Neutrophil (primary cell): ENCODE measurements around the gene COLEC12.

Experiments used
- H3K27ac ChIP-seq: fragments of 200-600 bp; sonication (generic); 2 replicates; pipeline ENCODE4 v1.5.1; 2016; ENCODE audit warnings: mild to moderate bottlenecking, moderate library complexity
- H3K27me3 ChIP-seq: fragments of 200-600 bp; sonication (generic); 2 replicates; pipeline ENCODE4 v1.6.0; 2016; ENCODE audit warnings: mild to moderate bottlenecking
- H3K36me3 ChIP-seq: fragments of 200-600 bp; sonication (generic); 2 replicates; pipeline ENCODE4 v1.5.1; 2017
- H3K4me1 ChIP-seq, 2 experiments: fragments of 200-600 bp in 1 of 2; sonication (generic) in 1 of 2; 1 replicate in 1 of 2; 2 replicates in 1 of 2; pipeline versions ENCODE4 v1.5.1 to v1.6.1; 2013 to 2016; ENCODE audit warnings: low read depth in 1 of 2, low read length in 1 of 2, mild to moderate bottlenecking in 1 of 2, moderate library complexity in 1 of 2; ENCODE audit not compliant: control insufficient read depth in 1 of 2, insufficient read depth in 1 of 2
- H3K4me3 ChIP-seq, 2 experiments: fragments of 200-600 bp in 1 of 2; sonication (generic) in 1 of 2; 1 replicate in 1 of 2; 2 replicates in 1 of 2; pipeline ENCODE4 v1.5.1; 2013 to 2016; ENCODE audit warnings: low read depth in 1 of 2, low read length in 1 of 2, mild to moderate bottlenecking in 1 of 2, moderate library complexity in 1 of 2
- H3K9me3 ChIP-seq: fragments of 200-600 bp; sonication (generic); 2 replicates; pipeline ENCODE4 v1.5.1; 2016
- TF ChIP-seq, protein P1 (sequence below): fragments of 200-600 bp; sonication (generic); IDR thresholded peaks from 2 replicates; pipeline ENCODE4 v1.5.1; 2016; ENCODE audit warnings: antibody characterized with exemption

COLEC12 gene

GRCh38 chr18:513826-514530 lies 13.5 kb upstream of the COLEC12 start:
- H3K36me3 ChIP-seq: no peaks in the 10 kb centered on the region
- H3K4me1 ChIP-seq: no peaks in the 10 kb centered on the region
- H3K4me3 ChIP-seq: no peak overlapping the region
- TF ChIP-seq, protein P1, sequence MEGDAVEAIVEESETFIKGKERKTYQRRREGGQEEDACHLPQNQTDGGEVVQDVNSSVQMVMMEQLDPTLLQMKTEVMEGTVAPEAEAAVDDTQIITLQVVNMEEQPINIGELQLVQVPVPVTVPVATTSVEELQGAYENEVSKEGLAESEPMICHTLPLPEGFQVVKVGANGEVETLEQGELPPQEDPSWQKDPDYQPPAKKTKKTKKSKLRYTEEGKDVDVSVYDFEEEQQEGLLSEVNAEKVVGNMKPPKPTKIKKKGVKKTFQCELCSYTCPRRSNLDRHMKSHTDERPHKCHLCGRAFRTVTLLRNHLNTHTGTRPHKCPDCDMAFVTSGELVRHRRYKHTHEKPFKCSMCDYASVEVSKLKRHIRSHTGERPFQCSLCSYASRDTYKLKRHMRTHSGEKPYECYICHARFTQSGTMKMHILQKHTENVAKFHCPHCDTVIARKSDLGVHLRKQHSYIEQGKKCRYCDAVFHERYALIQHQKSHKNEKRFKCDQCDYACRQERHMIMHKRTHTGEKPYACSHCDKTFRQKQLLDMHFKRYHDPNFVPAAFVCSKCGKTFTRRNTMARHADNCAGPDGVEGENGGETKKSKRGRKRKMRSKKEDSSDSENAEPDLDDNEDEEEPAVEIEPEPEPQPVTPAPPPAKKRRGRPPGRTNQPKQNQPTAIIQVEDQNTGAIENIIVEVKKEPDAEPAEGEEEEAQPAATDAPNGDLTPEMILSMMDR: no peak
- peaks cover 16% of the 10 kb centered on the region for H3K27me3 ChIP-seq
- H3K9me3 ChIP-seq: no peaks in the 10 kb centered on the region
- H3K27ac ChIP-seq: no peak overlapping the region

DNA sequence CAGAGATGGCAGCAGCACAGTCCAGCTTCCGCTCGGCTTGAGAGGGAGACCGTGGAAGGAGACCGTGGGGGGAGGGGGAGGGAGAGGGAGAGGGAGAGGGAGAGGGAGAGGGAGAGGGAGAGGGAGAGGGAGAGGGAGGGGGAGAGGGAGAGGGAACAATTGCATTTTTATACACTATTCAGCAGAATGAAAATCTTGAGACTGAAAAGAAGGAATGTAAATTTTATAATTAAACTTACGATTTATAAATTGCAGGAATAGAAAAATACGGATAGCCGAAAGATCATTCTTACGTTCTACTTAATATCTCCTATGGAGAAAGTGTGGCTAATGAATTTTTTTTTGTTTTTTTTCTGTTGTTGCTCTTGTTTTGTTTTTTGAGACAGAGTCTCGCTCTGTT lies 12.5 kb upstream of the COLEC12 start:
- TF ChIP-seq, protein P1: no peak
- no peaks in the 10 kb centered on the region for H3K36me3 ChIP-seq
- no peaks in the 10 kb centered on the region for H3K4me1 ChIP-seq
- no peak overlapping the region for H3K4me3 ChIP-seq
- peaks cover 9% of the 10 kb centered on the region for H3K27me3 ChIP-seq
- H3K9me3 ChIP-seq: no peaks in the 10 kb centered on the region
- no peak overlapping the region for H3K27ac ChIP-seq

- H3K4me1 ChIP-seq: no peaks in the 10 kb centered on the region
- H3K9me3 ChIP-seq: no peaks in the 10 kb centered on the region
- no peaks in the 10 kb centered on the region for H3K36me3 ChIP-seq
- no peak overlapping the region for H3K4me3 ChIP-seq
- TF ChIP-seq, protein P1: no peak
- H3K27me3 ChIP-seq: peaks cover 30% of the 10 kb centered on the region
- no peak overlapping the region for H3K27ac ChIP-seq
Measured at GRCh38 chr18:508835-509234, 8.3 kb upstream of the COLEC12 start.

GRCh38 chr18:507636-508035 lies 7.1 kb upstream of the COLEC12 start:
- no peaks in the 10 kb centered on the region for H3K9me3 ChIP-seq
- no peak overlapping the region for H3K4me3 ChIP-seq
- H3K27ac ChIP-seq: no peak overlapping the region
- no peaks in the 10 kb centered on the region for H3K36me3 ChIP-seq
- TF ChIP-seq, protein P1: no peak
- H3K4me1 ChIP-seq: no peaks in the 10 kb centered on the region
- peaks cover 39% of the 10 kb centered on the region for H3K27me3 ChIP-seq

DNA sequence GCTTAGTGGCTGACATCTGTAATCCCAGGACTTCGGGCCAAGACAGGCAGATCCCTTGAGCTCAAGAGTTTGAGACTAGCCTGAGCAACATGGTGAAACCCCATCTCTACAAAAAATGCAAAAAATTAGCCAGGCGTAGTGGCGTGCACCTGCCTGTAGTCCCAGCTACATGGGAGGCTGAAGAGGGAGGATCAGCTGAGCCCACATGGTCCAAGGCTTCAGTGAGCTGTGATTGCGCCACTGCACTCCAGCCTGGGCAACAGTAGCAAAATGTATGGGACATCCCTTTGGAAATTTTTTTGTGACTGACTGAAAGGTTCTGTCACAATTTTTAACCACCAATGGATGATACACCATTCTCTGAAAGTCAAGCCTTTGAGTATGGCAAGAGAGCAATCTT lies 6.3 kb upstream of the COLEC12 start:
- Histone ChIP-seq H3K27me3 (peaks cover 48% of the 10 kb centered on the region), H3K27ac (no peak overlapping the region), H3K9me3 (no peaks in the 10 kb centered on the region), H3K36me3 (no peaks in the 10 kb centered on the region), H3K4me3 (no peak overlapping the region), H3K4me1 (no peaks in the 10 kb centered on the region)
- TF ChIP-seq, protein P1: no peak
